GM19455 (cell line): Measurements from ENCODE around the gene CHST15.

ENCODE experiments used
- ATAC-seq: cut with Tn5 transposase; IDR thresholded peaks from one replicate; pipeline ENCODE4 v1.9.1; 2021; ENCODE audit not compliant: unreplicated experiment

CHST15 gene

DNA sequence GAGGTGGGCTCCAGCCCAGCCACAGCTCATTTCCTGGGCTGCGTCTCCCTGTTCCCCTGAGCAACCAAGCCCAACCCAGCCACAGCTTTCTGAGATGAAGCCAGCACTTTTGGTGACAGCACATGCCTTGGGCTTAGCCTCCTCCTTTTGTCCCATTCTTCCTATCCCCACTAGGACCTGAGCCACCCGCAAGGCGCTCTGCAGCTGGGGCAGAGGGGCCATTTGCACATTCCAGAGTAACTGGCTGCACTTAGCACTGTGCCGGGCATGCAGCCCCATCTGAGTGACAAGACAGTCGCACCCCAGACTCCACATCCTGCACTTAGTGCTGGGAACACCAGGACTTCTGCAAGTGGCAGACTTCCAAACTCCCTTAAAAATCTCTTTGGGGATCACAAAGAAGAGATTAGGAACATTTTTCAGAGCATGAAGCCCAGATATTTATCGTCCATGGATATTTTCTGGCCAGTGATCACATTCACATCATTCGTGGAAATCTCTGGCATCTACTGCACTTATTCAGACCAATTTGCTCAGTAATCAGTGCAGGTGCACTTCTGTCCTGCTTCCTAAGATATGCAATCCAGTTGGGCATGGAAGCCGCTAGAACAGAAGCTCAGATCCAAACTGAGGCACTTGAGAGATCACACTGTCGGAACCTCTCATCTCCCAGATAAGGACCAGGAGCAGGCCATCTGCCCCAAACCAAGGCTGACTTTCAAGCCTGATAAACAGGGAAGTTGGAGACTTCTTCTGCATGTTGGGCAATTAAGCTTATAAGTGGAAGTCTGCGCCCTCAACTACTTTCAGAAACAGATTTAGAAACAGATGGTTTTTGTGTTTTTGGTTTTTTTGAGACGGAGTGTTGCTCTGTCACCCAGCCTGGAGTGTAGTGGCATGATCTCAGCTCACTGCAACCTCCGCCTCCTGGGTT is 26.4 kb downstream of the CHST15 start:
- no peak for ATAC-seq

DNA sequence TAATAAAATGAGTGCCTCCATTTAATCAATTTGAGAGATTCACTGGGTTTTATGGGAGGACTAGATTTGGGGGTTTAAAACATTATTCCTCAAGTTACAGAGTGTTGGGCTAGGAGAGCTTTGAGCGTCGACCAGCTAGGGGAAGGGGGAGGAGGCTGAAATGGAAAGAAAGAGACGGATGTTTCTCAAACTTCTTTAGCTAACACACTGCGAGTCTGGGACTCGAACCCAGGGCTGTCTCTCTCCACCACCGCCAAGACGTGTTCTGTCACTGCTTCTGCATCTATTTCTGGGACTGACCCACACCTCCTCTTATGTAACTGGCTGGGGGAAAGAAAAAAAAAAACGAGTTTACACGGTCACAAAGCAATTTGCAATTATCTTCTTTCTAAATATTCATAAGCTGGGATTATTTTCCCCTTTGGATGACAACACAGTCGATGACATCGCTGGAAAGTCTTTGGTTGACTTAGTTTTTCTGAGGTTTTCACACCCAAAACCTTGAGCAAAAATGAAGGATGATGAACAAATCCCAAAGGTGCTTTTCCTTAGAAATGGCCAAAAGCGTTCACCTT is 27.2 kb downstream of the CHST15 start:
- ATAC-seq, result no peak

DNA sequence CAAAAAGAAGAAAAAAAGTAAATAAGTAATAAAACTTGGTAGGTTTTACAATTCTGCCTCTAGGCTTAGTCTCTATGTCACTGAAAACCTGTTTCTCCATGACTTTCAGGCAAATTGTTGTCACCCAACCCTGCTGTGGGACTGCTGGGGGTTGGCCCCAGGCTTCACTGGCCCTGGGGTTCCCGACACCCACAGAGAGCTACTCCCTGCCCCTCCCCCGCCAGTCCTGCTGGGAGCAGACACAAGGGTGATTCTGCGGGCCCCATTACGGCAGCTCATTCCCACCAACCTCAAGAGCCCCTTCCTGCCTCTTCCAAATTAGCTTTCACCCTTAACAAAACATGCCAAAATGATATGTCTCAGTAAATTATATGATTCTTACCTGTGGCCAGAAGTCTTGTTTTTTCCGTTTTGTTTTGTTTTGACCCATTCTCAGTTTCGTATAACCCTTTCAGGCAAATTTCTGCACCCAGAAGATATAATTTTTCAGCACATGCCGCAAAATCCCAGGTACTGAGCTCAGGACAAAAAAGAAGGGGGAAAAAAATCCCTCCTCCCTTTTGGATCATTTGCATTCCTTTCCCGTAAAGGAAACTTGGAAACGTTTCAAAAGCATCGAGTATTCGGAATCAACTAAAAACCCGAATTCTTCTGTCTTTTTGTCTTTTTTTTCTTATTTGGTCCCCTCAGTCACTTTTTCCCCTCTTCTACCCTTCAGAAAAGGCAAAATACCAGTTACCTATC is 27.8 kb downstream of the CHST15 start:
- ATAC-seq, result no peak

DNA sequence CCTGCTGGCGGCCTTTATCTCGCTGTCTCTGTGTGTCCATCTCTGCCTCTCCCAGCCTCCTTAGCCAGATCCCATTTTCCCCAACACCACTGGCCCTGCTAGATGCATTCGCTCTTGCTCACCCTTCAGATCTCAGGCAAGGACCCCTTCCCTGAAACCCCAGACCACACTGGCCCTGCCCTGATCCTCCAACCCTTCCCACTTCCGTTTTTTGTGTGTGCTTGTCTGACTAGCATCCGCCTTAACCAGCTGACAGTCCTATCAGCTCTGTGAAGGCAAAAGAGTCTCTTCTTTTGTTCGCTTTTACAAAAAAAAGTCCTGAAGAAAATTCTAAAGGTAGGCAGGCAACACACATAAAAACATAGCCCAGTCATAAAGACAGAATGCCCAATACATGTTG is 28.7 kb downstream of the CHST15 start:
- no peak for ATAC-seq

DNA sequence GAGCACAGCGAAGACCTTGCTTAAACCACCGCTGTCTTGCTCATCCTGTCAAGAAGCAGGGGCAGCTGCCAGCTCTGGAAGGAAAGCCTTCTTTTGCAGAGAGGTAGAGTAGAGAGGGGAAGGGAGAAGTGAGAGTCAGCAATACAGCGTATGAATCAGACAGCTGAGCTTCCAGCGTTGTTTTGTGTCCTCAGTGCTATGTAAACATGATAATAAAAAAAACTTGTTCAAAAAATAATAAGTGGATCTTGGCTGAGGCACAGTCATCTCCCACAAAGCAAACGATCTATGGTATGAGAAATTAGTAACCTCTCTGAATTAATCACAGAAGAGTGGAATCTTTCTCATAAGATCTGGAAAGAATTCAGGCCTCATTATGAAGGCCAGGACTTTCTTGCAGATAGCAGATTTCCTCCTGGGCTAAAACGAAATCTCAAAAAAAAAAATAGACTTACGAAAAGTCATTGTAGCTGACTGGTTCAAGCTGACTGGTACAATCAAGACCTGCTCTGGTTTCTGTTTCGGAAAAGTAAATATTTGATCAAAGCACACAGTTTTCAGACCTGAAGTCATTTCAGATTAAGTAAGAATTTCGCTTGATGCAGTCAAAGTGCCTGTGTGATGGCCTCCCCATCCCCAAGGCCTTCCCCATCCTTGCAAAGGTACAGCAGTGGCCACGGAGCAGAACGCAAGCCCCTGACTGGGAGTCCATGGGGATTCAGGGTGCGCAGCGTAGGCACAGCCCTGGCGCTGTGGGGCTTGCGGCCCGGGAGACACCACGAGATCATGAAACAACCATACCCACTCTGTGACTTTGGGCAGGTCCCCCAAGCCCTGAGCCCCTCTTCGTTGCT is 29.4 kb downstream of the CHST15 start:
- ATAC-seq, result no peak

DNA sequence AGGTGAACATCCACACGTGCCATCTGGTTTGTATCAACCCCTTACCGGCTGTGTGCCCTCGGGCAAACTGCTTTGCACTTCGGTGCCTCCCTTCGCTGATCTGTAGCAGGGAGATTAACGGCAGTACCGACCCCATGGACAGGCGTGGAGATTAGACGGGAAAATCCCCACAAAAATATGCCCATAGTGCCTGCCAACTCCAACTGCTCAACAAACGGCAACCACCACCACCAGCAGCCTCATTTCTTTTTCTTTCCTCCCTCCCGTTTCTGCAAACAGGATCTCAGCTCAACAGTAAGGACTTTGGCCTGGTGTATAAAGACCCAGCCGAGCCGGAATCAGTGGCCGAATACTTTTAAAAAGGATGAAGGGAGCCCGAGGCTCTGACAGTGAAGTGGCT is 31.0 kb downstream of the CHST15 start:
- no peak for ATAC-seq

DNA sequence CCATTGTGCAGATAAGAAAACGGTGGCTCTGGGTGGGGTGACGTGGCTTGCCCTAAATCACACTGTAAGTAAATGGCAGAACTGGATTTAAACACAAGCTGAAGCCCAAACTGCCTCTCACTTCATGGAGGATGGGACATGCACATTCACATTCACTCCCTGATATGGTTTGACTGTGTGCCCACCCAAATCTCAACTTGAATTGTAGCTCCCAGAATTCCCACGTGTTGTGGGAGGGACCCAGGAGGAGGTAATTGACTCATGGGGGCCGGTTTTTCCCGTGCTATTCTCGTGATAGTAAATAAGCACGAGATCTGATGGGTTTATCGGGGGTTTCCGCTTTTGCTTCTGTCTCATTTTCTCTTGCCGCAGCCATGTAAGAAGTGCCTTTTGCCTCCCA is 32.4 kb downstream of the CHST15 start:
- no peak for ATAC-seq

DNA sequence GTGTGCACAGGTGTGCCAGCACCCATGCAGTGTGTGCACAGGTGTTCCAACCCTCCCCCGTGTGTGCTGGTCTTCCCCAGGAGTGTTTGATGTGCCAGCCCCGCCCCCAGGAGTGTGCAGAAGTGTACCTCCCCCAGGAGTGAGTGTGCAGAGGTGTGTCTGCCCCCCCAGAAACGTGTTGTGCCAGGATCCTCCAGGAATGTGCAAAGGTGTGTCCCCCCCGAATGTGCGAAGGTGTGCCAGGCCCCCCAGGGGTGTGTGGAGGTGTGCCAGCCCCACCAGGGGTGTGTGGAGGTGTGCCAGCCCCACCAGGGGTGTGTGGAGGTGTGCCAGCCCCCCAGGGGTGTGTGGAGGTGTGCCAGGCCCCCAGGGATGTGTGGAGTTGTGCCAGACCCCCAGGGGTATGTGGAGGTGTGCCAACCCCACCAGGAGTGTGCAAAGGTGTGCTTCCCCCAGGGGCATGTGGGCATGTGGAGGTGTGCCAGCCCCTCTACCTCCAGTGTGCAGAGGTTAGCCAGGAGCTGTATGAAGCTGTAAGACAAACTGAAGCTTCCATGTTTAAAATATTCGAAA is 33.2 kb downstream of the CHST15 start:
- ATAC-seq, result no peak

DNA sequence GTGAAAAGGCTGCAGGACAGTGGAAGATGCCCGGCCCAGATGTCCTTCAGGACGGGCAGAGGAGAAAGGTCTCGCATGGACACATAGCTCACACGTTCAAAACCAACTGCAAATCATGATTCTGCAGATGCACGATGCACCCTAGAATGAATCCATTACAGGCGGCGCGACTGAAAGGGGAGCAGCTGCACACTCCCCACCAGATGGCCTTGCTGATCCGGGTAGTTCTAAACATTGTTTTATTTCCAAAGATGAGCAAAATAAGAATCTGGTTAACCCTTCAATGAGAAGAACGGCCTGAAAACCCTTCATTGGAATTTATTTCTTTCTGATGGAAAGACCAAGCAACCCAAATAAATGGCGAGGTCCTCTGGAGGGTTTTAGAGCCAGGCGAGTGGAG is 33.8 kb downstream of the CHST15 start:
- no peak for ATAC-seq

DNA sequence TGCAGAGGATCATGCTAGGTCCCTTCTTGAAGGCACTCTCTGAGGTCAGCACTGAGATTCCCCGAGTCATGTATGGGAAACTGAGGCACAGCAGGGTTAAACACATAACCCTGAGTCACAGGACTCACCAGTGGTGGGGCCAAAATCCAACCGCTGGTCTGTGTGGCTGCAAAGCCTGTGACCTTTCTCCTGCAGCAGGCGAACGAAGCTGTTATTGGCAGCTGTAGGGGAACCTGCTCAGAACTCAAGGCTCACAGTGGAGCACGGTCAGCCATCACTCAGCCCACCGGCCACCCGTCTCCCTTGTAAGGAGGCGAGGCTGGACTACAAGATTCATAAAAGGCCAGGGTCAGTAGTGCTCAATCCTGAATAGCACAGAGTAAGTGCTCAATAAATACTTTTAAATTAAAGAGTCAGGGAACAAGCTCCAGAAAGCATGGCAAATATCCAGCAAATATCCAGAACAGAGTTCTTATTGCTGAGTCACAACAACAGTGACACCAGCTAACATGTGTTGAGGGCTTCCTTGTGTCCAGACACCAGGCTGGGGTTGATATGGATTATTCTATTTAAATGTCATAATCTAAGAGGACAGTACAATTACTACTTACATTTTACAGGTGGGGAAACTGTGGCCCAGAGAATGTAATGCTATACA is 34.9 kb downstream of the CHST15 start:
- ATAC-seq, result no peak

DNA sequence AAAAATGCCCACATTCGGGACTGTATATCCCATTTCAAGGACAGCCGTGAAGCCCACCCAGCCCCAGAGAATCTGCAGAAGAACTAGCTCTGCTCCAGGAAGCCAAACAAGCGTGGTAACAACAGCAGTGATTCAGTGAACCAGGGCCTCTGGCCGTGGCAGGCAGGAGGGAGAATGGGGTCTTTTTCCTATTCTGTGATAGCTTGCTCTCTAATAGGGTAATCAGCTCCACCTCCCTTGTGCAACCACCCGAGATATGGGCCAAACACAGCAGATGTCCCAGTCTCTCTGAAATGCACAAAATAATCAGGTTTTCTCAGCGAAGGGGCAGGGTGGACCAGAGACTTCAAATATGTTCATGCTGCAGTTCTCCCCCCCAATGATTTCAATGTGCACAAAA is 35.8 kb downstream of the CHST15 start:
- no peak for ATAC-seq

DNA sequence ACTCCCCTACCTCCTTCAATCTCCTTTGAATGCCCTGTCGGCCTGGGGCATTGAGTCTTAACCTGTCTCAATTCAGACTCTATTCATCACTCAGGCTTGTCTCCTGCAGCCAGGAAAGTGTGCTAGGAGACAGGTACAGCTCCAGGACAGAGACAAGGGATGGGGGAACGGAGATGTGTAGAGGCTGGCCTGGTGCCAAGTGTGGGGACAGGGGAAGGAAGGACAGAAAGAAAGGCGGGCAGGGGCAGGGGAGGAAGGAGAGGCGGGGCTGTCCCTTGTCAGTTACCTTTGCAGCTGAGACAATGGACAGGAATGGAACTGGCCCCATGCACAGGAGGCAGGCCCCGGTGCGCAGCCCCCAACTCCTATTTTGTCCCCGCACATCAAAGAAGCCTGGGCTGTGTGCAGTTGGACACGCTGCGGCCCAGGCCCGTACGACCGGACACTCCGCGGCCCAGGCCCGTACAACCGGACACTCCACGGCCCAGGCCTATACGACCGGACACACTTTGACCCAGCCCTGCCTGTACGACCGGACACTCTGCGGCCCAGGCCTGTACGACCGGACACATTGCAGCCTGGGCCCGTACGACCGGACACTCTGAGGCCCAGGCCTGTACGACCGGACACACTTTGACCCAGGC is 36.9 kb downstream of the CHST15 start:
- no peak for ATAC-seq

DNA sequence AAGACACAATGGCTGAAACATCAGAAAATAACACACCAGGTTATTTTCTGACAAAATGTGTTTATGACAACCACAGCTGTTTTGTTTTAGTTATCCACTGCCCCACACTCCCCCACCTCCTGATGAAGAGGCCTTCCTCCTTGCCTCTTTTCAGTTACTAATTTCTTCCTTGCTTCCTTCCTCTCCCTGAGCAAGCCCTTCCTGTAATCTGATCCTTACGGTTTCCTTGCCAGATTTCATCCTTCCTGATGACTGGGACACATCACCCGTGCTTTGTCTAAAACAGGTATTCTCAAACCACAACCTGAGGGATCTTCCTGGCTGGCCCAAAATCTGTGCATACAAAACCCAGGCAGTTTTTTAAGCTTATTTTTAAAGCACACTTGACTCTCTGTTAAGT is 39.4 kb downstream of the CHST15 start:
- no peak for ATAC-seq

DNA sequence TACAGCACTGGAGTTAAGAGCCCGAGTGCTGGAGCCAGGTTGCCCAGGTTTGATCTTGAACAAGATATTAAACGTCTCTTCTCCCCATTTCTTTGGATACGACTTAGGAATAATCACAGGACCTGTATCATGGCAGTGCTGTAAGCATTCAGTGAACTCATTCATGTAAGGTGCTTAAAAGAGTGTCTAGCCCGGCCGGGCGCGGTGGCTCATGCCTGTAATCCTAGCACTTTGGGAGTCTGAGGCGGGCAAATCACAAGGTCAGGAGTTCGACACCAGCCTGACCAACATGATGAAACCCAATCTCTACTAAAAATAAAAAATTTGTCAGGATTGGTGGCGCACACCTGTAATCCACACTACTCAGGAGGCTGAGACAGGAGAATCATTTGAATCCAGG is 40.8 kb downstream of the CHST15 start:
- ATAC-seq, result no peak

DNA sequence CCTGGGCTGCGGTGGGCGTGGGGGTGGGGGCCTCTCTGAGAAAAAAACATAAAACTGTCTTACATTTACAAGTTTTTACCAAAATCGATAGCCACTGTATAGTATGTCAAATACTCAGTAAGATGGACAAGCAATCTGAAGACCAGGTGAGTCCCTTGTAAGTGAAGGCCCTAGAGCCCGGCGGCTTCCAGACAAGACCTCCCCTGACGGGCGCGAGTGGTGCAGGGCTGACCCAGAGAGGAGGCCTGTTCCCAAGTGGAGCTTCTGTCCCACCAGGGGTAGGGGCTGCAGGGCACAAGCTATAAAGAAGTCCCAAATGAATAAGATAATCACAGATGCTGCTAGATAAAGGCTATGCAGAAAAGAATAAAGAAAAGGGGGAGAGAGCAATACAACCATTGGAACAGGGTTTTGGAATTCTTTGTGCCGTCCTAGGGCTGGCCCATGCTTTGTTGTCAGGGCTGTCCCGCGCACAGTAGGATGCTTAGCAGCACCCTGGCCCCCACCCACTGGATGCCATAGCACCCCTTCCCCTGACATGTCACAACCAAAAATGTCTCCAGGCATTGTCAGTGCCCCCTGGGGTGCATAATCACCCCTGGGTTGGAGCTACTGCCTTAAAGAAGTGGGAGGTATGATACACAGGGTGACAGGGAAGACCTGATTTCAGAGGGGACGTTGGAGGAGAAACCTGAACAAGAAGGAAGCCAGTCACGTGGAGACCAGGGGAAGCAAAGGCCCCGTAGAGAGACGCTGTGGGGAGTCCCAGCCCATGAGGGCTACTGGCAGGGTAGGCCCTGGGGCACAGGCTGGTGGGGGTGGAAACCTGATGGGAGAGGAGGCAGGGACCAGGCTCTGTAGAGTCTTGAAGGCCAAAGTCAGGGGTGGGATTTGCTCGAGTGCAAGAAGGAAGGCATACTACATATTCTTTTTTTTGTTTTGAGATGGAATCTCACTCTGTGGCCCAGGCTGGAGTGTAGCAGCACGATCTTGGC is 43.1 kb downstream of the CHST15 start:
- ATAC-seq, result no peak

DNA sequence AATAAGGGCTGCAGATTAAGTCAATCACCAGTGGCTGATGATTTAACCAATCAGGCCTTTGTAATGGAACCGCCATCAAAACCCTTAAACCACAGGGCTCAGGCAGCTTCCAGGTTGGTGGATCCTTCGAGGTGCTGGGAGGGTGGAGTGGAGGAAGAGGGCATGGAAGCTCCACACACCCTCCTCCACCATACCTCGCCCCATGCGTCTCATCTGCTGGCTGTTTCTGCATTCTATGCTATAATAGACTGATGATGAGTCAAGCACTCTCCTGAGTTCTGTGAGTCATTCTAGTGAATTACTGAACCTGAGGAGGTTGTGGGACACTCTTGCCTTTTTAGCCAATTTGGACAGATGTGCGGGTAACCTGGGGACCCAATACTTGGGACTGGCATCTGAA is 43.9 kb downstream of the CHST15 start:
- no peak for ATAC-seq

DNA sequence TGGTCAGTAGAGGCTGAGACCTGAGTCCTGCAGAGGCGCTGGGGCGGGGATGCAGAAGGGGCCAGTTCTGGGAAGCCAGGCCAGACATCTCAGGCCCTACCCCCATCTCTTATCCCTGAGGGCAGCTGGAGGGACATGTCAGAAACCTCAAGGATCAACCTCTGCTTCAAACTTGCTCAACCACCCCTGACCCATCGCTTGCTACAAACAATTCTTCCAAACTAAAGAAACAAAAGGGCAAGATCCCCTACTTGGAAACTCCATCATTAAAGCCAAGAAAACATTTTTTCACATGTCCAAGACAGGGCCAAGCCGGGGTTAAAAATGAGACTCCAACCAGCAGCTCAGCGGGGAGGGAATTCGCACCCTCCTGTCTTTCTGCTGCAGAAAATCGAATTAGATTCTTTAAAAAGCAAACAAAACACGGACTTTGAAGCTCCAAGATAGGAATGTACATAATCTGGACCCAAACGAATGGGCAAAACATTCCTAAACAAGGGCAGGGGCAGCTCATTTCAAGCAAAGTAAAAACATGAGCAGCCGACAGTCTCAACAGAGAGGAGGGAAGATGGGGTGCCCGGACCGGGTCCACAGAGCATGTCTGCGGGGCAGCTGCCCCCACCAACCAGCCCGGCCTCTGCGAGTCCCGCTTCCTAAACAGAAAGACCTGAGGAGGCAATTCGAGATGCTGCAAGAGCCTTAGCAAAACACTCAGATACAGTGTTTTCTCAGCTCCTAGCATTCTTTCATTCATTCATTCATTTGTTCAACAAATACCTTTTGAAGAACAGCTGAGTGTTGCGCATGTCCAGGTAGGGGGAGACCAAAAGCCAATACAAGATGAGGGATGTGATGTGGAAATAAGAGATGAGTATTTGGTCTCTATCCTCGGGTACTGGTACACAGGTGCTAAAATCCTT is 44.8 kb downstream of the CHST15 start:
- no peak for ATAC-seq
